MM.1S (cell line): ENCODE measurements around the gene DDI2.

ENCODE experiments used
- DNase-seq: peaks from one replicate; pipeline ENCODE4 v3.0.0-alpha.2; 2015
- H2AFZ ChIP-seq: fragments of 300-600 bp; sonication (generic); 2 replicates; pipeline ENCODE4 v1.6.0; 2016; ENCODE audit warnings: antibody characterized with exemption, low read length
- H3F3A ChIP-seq: fragments of 300-600 bp; sonication (generic); 2 replicates; pipeline ENCODE4 v1.6.1; 2016; ENCODE audit warnings: mild to moderate bottlenecking, antibody characterized with exemption, low read length, moderate library complexity, mixed read lengths; ENCODE audit not compliant: insufficient read depth
- H3K27ac ChIP-seq: fragments of 300-600 bp; sonication (generic); 2 replicates; pipeline ENCODE4 v1.5.1; 2016; ENCODE audit warnings: mild to moderate bottlenecking, low read length
- H3K27me3 ChIP-seq: fragments of 300-600 bp; sonication (generic); replicated peaks from 2 replicates; pipeline ENCODE4 v1.6.0; 2016; ENCODE audit warnings: low read length; ENCODE audit not compliant: insufficient read depth
- H3K36me3 ChIP-seq: fragments of 300-600 bp; sonication (generic); replicated peaks from 2 replicates; pipeline ENCODE4 v1.6.1; 2016; ENCODE audit warnings: mild to moderate bottlenecking, low read length, mixed read lengths; ENCODE audit not compliant: insufficient read depth
- H3K4me1 ChIP-seq: fragments of 300-600 bp; sonication (generic); 2 replicates; pipeline ENCODE4 v1.6.1; 2016; ENCODE audit warnings: low read length, mixed read lengths
- H3K4me2 ChIP-seq: fragments of 300-600 bp; sonication (generic); 2 replicates; pipeline ENCODE4 v1.6.0; 2016; ENCODE audit warnings: low read depth, low read length
- H3K4me3 ChIP-seq: fragments of 300-600 bp; sonication (generic); 2 replicates; pipeline ENCODE4 v1.5.1; 2016; ENCODE audit warnings: low read length, mixed read lengths
- H3K79me2 ChIP-seq: fragments of 300-600 bp; sonication (generic); 2 replicates; pipeline ENCODE4 v1.6.1; 2016; ENCODE audit warnings: mixed run types, low read length, mixed read lengths
- H3K9ac ChIP-seq: fragments of 300-600 bp; sonication (generic); 2 replicates; pipeline ENCODE4 v1.6.1; 2016; ENCODE audit warnings: low read length, mixed read lengths
- H3K9me2 ChIP-seq: fragments of 300-600 bp; sonication (generic); replicated peaks from 2 replicates; pipeline ENCODE4 v1.6.1; 2016; ENCODE audit warnings: mild to moderate bottlenecking, low read length, mixed read lengths; ENCODE audit not compliant: insufficient read depth
- H3K9me3 ChIP-seq: fragments of 300-600 bp; sonication (generic); replicated peaks from 2 replicates; pipeline ENCODE4 v1.6.1; 2016; ENCODE audit warnings: mild to moderate bottlenecking, low read length, mixed read lengths; ENCODE audit not compliant: insufficient read depth
- H4K20me1 ChIP-seq: fragments of 300-600 bp; sonication (generic); 2 replicates; pipeline ENCODE4 v1.6.1; 2016; ENCODE audit warnings: mild to moderate bottlenecking, low read length, moderate library complexity, mixed read lengths; ENCODE audit not compliant: insufficient read depth
- CTCF ChIP-seq: fragments of 300-600 bp; sonication (generic); IDR thresholded peaks from 2 replicates; pipeline ENCODE4 v1.5.1; 2016; ENCODE audit warnings: antibody characterized with exemption, low read length, mixed read lengths
- EZH2 ChIP-seq: fragments of 300-600 bp; sonication (generic); optimal IDR thresholded peaks from 2 replicates; pipeline ENCODE3; 2017; ENCODE audit warnings: low read depth, mild to moderate bottlenecking, antibody characterized with exemption, low read length, mixed read lengths
- EZH2phosphoT487 ChIP-seq: fragments of 300-600 bp; sonication (generic); IDR thresholded peaks from 2 replicates; pipeline ENCODE4 v1.6.1; 2018; ENCODE audit warnings: antibody characterized with exemption, low read length

The DDI2 gene

GRCh38 chr1:15639931-15640330 lies 22.7 kb downstream of the DDI2 start:
- no peak overlapping the region for H3K27ac ChIP-seq
- no peak overlapping the region for H3K4me3 ChIP-seq
- no peak for DNase-seq
- no peaks in the 10 kb centered on the region for H3K27me3 ChIP-seq
- no peaks in the 10 kb centered on the region for H4K20me1 ChIP-seq
- H3K79me2 ChIP-seq: peaks cover 23% of the 10 kb centered on the region
- no peak overlapping the region for H3K9ac ChIP-seq
- no peaks in the 10 kb centered on the region for H3K9me3 ChIP-seq
- no peak overlapping the region for H2AFZ ChIP-seq
- H3F3A ChIP-seq: no peaks in the 10 kb centered on the region
- H3K9me2 ChIP-seq: no peaks in the 10 kb centered on the region
- TF ChIP-seq EZH2phosphoT487 (no peak), EZH2 (no peak), CTCF (no peak)
- H3K4me1 ChIP-seq: no peaks in the 10 kb centered on the region
- H3K4me2 ChIP-seq: no peak overlapping the region
- peaks cover 7% of the 10 kb centered on the region; the same call in 1 of the 2 replicates for H3K36me3 ChIP-seq

DNA sequence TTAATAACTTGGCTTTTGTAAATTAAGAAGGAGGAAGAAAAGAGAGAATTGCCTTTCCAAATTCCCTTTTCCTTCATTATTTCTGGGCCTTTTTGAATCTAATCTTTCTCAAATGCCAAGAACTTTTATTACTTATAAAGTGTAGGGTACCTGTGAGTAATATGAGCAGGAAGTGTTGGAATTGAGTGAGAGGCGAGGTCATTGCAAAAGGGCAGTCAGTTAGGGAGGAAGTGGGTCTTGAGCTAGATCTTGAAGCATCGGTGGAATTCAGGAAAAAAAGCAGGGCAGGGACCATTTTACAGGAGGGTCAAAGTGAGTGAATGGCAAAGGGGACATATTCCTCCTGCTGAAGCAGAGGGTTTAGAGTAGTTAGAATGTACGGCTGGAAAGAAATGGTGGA lies 23.4 kb downstream of the DDI2 start:
- Histone ChIP-seq H3K27me3 (no peaks in the 10 kb centered on the region), H2AFZ (no peak overlapping the region), H3K4me2 (no peak overlapping the region), H3K9me2 (no peaks in the 10 kb centered on the region), H3K4me3 (no peak overlapping the region), H3K9me3 (no peaks in the 10 kb centered on the region), H3K79me2 (peaks cover 24% of the 10 kb centered on the region), H3K9ac (no peak overlapping the region), H3K27ac (no peak overlapping the region), H4K20me1 (no peaks in the 10 kb centered on the region), H3K4me1 (no peaks in the 10 kb centered on the region), H3F3A (no peaks in the 10 kb centered on the region), H3K36me3 (peaks cover 5% of the 10 kb centered on the region; the same call in 1 of the 2 replicates)
- TF ChIP-seq EZH2: no peak
- no peak for TF ChIP-seq CTCF
- no peak for TF ChIP-seq EZH2phosphoT487
- DNase-seq: no peak

- H3K27ac ChIP-seq: no peak overlapping the region
- no peaks in the 10 kb centered on the region for H3F3A ChIP-seq
- no peaks in the 10 kb centered on the region for H3K27me3 ChIP-seq
- no peak for DNase-seq
- no peak overlapping the region for H3K4me2 ChIP-seq
- H3K9me3 ChIP-seq: no peaks in the 10 kb centered on the region
- no peak overlapping the region for H2AFZ ChIP-seq
- no peaks in the 10 kb centered on the region for H3K4me1 ChIP-seq
- H3K79me2 ChIP-seq: peaks cover 3% of the 10 kb centered on the region; the same call in 1 of the 2 replicates
- no peaks in the 10 kb centered on the region for H3K9me2 ChIP-seq
- H3K36me3 ChIP-seq: peaks cover 5% of the 10 kb centered on the region; the same call in 1 of the 2 replicates
- no peaks in the 10 kb centered on the region for H4K20me1 ChIP-seq
- TF ChIP-seq EZH2 (no peak), EZH2phosphoT487 (no peak), CTCF (no peak)
- H3K4me3 ChIP-seq: no peak overlapping the region
- H3K9ac ChIP-seq: no peak overlapping the region
Observed at GRCh38 chr1:15649937-15650336, 32.7 kb downstream of the DDI2 start.
